Bronchial epithelial cell (primary cell): Measurements from ENCODE around the gene ITGA3. TPM values are rescaled to one million over a fixed set of nuclear protein-coding genes. Genes with fewer than 3 reads are reported as not detected.

ENCODE experiments used
- DNase-seq: peaks from one replicate; pipeline ENCODE4 v3.0.0-alpha.2; 2010; ENCODE audit warnings: low read depth
- FAIRE-seq: peaks from 2 replicates; lab custom pipeline; 2011; peaks lifted over from hg19 to GRCh38; lab: Jason Lieb, UNC
- H3K27me3 ChIP-seq: 2 replicates; pipeline ENCODE4 v1.5.1; 2011; ENCODE audit warnings: low read length; ENCODE audit not compliant: control insufficient read depth, insufficient read depth
- H3K36me3 ChIP-seq: 2 replicates; pipeline ENCODE4 v1.5.1; 2011; ENCODE audit warnings: low read length; ENCODE audit not compliant: control insufficient read depth, insufficient read depth
- H3K4me3 ChIP-seq: 2 replicates; pipeline ENCODE4 v1.5.1; 2011; ENCODE audit warnings: mild to moderate bottlenecking, low read depth, low read length, control low read depth
- CTCF ChIP-seq: IDR thresholded peaks from 2 replicates; pipeline ENCODE4 v1.5.1; 2011; ENCODE audit warnings: mild to moderate bottlenecking, moderate library complexity, low read length, control low read depth, inconsistent platforms; ENCODE audit not compliant: insufficient read depth, severe bottlenecking
- total RNA-seq: library from RNA; depleted of rRNA; stranded (reverse); fragments of >200 nt; gene quantifications from 2 replicates; pipeline ENCODE4 v1.2.1, GENCODE V29; 2014

The ITGA3 gene
- total RNA-seq, 1 donor from 2014 or later: 633 TPM

- Histone ChIP-seq H3K36me3 (peaks cover 7% of the 10 kb centered on the region), H3K4me3 (no peak overlapping the region), H3K27me3 (no peaks in the 10 kb centered on the region)
- no peak for TF ChIP-seq CTCF
- FAIRE-seq (no peak), DNase-seq (no peak)
These were observed 37.9 kb downstream of the ITGA3 start for GRCh38 chr17:50093807-50094206.

- DNase-seq (peak; percentile 77), FAIRE-seq (no peak)
- H3K36me3 ChIP-seq: peaks cover 5% of the 10 kb centered on the region
- H3K27me3 ChIP-seq: no peaks in the 10 kb centered on the region
- peak; percentile 85 for TF ChIP-seq CTCF
- H3K4me3 ChIP-seq: peak overlapping the region; percentile 65
These were observed 38.4 kb downstream of the ITGA3 start for GRCh38 chr17:50094243-50094752.

- TF ChIP-seq CTCF: no peak
- H3K4me3 ChIP-seq: peak within 1 kb of the TSS; percentile 65
- H3K36me3 ChIP-seq: no peaks in the 10 kb centered on the region
- H3K27me3 ChIP-seq: no peaks in the 10 kb centered on the region
- DNase-seq: peak; percentile 80
- FAIRE-seq: no peak
These were observed 39.1 kb downstream of the ITGA3 start, which contains the start of gene PDK2 for GRCh38 chr17:50094753-50095619. Gene PDK2, plus strand, starts transcription at chr17:50095351. Its CDS starts 85 bp downstream, at chr17:50095436.

- no peak for TF ChIP-seq CTCF
- DNase-seq: no peak
- FAIRE-seq: no peak
- H3K4me3 ChIP-seq: peak overlapping the region; percentile 65
- H3K36me3 ChIP-seq: no peaks in the 10 kb centered on the region
- H3K27me3 ChIP-seq: no peaks in the 10 kb centered on the region
These were observed 39.7 kb downstream of the ITGA3 start for GRCh38 chr17:50095626-50096037.

GRCh38 chr17:50096092-50096491 is 40.2 kb downstream of the ITGA3 start:
- Histone ChIP-seq H3K36me3 (no peaks in the 10 kb centered on the region), H3K27me3 (no peaks in the 10 kb centered on the region), H3K4me3 (no peak overlapping the region)
- DNase-seq (no peak), FAIRE-seq (no peak)
- no peak for TF ChIP-seq CTCF
